ENCODE results near the gene ANO9.
"Not testable (repeated sequence)": the region's sequence is repeated elsewhere in the genome, so short reads cannot be mapped to it uniquely, and the experiment has no call there.

The ANO9 gene

DNA sequence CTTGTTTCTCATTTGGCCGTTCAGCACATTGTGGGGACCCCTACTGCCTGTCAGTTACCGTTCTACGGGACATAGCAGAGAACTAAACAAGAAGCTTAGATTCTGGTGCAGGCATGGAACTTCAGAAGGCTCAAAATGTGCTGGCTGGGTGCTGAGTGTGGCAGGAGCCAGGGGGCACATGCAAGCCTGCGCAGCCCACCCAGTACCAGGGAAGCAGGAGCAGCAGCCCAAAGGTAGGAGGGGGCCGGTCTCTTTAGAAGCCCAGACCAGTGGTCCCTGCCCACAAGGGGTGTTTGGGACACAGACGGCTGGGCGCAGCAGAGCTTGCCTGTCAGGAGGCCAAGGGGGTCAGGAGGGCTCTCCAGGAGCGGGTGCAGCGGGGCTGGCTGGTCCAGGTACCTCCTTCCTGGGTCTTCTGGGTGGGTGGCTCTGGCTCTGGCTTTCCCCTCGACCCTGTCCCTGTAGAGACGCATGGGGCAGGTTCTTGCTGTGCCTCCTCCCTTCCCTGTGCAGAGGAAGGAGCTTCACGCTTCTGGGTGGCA is 10.5 kb upstream of the ANO9 start:
- no peak for DNase-seq (ENCODE audit: low read depth in 2 of 2)

DNA sequence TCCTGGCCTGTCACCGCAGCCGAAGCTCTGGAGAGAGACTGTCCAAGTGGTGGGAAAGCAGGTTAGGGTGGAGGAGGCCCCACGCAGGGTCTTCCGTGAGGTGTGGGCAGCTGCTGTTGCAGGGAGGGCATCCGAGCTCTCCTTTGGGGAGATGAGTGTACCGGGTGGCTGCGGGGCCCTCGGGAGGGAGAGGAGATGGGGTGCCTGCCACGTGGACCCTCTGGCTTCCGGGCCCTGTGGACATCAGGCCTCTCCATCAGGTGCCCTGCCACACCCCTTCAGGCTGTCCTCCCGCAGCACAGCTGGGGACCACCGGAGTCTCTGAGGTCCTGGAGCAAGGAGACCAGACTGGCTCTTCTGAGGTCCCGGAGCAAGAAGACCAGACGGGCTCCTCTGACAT is 9.9 kb upstream of the ANO9 start:
- no peak for DNase-seq (ENCODE audit: low read depth in 2 of 2)

DNA sequence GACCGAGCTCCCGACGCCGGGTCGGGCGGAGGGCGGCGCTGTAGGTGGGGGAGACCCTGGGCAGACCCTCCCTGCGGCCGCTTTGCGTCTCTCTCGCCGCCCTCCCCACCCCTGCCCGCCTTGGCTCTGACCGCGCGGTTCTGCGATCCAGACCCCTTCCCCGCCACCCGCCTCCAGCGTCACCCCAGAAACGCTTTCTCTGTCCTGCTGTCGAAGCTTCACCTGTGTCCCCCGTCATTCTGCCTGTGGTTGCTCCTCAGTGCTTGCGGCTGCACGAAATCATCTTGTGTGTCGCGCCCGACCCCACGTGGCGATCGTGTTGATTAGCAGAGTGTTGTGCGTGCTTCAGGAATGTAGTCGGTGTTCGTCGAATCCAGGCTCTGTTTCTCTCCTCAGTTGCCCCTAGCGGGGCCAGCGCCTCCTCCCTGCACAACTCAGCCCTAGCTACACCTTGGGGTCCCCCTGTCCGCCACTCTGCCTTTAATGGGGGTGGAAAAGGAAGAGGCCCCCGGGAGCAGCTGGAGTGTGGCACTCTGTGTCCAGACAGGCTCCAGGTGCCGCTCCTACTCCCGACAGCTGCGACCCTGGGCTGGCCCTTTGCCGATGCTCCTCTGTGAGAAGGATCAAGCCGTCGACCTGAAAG is 9.1 kb upstream of the ANO9 start:
- DNase-seq (ENCODE audit: low read depth in 2 of 2): peak; percentile 27 to 29

DNA sequence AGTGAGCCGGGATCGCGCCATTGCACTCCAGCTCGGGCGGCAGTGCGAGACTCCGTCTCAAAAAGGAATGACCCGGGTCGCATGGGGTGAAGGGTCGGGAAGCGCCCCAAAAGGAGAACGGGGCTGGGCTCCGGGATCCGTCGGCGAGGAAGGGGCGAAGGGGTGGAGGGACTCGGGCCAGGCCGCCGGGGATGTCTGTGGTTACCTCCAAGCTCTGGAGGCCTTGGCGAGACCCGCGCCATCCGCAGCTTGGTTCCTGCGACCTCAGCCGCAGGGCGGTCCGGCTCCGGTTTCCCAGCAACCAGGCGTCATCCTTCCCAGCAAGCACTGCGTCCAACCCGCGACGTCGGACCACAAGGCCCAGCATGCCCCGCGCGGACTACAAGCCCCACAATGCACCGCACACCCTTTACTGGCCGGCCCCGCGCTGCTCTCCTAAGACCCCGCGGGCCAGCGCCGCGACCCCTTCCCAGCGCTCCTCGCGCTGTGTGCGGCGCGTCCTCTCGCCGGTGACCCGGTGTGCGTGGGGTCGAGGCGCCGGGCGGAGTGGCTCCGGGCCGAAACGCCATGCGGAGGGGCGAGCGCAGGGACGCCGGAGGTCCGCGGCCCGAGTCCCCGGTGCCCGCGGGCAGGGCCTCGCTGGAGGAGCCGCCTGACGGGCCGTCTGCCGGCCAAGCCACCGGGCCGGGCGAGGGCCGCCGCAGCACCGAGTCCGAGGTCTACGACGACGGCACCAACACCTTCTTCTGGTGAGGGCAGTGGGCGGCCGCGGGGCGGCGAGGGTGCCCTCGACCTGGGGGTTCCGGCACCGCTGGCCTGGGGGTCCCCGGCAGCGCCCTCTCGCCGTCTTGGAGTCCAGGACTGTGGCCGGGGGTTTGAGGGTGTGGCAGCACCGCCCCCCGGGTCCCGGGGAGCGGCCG is 8.3 kb upstream of the ANO9 start, which contains the start of gene PTDSS2:
PTDSS2 (plus strand) TSS at position 391 of the 920 bp plus-strand sequence; CDS start at position 568, 177 bp downstream.
- DNase-seq (ENCODE audit: low read depth in 2 of 2): peak; percentile 77 to 79

DNA sequence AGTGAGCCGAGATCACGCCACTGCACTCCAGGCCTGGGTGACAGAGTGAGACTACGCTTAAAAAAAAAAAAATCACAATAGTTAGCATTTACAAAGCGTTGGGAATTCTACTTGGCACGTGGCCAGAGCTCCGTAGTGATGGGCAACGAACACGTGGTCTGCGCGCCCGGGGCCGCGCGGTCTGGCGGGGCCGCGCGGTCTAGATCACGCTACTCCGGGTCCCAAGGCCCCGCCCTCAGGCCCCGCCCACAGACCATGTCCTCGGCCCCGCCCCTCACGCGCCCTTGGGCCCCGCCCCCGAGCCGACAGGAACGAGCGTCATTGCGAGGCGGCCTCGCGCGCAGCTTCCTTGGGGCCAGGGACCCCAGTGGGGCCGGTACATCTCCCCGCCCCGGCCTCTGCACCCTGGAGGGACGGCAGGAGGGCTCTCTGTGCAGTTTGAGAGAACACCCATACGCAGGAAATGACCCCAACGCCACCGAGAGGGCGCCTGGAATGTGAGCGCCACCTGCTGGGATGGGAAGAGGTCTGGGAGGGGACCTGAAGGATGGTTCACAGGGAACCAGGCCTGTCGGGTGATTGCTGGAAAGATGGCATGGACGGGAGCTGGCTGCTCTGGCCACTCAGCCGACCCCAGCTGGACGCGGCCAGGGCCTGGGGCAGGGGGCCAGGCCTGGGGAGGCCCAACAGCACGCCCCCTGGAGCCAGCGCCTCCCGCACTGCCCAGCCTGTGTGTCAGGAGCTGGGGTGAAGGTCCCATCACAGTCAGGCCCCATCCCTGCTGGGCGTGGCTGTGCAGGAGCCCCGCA is 6.3 kb upstream of the ANO9 start:
- DNase-seq (ENCODE audit: low read depth in 2 of 2): peak; percentile 74 to 76

DNA sequence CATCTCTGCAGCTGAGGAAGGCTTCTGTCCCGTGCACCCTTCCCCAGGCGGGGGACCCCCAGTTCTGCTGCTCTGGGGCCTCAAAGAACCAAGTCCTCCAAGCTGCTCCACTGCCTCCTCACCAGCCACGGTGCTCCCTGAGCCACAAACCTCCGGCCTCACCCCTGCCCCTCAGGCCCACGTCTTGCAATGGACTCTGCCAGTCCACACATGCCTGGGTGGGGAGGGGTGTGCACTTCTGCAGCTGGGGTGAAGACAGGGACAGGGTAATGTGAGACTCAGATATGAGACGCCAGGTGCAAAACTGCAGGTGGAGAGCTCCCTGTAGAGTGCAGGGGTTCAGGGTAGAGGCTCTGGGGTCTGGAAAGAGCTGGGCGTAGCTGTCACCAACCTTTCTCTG is 5.1 kb upstream of the ANO9 start:
- DNase-seq (ENCODE audit: low read depth in 2 of 2): no peak

DNA sequence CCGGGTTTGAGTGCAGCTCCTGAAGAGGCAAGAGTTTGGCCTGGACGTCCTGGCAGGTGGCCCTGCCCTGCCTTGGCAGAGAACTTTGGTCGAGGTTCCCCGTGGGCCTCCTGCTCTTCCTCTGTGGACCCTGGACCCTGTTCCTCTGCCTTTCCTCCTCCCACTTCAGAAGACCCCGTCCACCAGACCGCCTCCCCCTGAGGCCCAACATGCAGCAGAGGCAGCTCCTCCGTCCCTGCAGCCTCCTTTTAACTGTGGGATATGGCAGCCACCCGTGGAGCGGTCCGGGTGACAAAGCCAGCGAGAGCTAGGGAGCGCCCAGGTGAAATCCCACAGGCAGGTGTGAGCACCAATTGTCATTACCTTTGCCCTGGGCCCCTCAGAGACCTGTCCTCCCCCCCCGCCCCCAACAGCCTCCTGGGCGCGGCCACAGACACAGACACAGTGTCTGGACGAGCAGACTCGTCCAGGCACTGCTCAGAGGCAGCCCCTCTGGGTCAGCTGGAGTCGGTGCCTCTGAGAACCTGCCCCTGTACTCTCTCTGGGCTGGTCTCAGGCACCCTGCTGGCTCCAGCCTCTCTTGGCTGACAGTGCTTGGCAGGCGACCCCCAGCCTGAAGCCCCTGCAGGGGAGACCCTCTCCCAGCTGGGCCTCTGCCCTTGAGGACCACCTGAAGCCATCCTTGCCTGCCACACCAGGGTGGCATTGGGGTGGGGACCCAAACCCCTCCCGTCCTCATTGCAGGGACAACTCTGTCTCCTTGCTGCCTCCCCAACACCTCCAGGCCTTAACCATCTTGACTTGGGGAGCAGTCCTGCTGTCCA is 4.2 kb upstream of the ANO9 start:
- no peak for DNase-seq (ENCODE audit: low read depth in 2 of 2)

DNA sequence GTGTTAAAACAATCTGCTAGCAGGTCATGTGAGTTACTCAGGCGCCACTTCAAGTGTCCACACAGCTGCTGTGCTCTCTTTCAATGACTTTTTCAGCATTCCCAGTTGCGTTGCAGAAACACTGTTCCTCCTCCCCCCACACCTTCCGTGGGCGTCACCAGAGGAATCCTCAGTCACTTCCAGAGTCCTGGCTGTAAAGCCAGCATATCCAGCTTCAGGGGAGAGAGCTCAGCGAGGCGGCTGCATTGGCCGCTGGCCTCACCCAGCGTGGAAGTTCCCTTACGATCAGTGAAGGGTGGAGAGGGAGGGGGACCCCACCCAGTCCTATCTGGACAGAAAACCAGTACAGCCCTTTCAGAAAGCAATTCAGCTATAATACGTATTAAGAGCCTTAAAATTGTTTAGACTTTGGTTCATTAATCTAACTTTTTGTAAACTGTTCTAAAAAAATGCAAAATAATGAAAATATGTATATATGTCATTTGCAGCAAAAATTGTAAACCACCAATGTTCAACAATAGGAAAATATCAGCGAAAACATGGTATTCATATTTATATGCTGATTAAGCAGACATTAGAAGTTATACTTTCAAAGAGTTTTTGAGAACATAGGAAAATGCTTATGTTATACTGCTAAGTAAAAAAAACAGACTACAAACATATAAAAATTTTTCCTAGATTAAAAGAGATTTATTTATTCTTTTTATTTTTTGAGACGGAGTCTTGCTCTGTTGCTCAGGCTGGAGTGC is 2.8 kb upstream of the ANO9 start:
- DNase-seq (ENCODE audit: low read depth in 2 of 2): no peak

DNA sequence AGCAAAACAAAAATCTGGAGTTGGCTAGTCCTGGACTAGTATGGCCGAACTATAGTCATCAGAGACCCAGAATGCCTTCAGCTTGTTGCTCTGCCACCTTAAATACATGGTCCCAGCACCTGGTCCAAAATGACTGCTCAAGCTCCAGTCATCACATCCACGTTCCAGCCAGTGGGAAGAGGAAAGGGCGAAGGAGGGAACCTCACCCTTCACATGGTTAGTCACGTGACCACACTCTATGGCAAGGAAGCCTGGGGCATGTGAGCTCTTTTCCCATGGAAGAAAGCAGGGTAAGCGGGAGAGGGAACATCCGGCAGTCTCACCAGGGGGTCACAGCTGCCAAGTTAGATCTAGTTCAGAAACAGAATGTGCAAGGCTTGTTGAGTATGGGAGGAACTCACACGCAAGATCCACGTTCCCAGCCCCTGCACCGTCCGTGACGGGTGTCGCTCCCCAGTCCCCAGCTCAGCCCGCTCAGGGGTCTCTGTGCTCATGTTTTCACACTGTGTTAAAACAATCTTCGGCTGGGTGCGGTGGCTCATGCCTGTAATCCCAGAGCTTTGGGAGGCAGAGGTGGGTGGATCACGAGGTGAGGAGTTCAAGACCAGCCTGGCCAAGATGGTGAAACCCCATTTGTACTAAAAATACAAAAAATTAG is 1.9 kb upstream of the ANO9 start:
- no peak for DNase-seq (ENCODE audit: low read depth in 2 of 2)

DNA sequence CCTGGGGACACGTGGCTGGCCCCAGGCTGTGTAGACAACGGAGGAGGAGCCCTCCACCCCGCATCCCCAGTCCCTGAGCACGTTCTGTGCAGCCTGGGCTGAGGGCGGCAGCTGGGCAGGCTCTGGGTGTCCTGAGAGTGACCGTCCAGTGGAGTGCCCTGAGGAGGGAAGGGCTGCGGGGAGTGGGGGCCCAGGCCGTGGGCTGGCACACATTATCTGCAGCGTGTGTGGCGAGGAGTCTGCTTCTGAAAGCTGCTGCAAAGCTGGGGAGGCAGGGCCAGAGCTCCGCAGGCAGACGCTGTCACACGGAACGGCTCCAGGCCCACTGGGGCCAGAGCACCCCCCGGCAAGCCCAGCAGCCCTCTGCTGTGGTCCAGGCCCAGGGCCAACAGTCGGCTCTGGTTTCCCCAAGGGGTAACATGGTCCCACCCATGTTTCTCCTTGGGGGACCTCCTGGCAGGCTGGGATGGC is 835 bp upstream of the ANO9 start:
- DNase-seq (ENCODE audit: low read depth in 2 of 2): no peak

DNA sequence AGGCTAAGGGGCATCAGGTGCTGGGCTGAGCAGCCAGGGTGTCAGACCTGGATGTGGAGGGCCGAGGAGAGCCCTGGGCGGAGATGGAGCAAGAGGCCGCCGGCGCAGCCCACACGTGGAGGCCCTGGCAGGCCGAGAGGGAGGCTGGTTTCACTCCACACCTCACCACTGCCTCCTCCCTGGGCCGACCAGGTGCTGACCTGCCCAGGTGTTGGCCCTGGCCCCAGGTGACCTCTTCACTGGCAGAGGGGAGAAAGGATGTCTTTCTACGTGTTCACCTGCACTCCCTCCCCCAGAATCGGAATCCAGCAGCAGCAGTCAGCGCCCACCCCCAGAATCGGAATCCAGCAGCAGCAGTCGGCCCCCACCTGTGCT is 781 bp downstream of the ANO9 start:
- DNase-seq (ENCODE audit: low read depth in 2 of 2): no peak

DNA sequence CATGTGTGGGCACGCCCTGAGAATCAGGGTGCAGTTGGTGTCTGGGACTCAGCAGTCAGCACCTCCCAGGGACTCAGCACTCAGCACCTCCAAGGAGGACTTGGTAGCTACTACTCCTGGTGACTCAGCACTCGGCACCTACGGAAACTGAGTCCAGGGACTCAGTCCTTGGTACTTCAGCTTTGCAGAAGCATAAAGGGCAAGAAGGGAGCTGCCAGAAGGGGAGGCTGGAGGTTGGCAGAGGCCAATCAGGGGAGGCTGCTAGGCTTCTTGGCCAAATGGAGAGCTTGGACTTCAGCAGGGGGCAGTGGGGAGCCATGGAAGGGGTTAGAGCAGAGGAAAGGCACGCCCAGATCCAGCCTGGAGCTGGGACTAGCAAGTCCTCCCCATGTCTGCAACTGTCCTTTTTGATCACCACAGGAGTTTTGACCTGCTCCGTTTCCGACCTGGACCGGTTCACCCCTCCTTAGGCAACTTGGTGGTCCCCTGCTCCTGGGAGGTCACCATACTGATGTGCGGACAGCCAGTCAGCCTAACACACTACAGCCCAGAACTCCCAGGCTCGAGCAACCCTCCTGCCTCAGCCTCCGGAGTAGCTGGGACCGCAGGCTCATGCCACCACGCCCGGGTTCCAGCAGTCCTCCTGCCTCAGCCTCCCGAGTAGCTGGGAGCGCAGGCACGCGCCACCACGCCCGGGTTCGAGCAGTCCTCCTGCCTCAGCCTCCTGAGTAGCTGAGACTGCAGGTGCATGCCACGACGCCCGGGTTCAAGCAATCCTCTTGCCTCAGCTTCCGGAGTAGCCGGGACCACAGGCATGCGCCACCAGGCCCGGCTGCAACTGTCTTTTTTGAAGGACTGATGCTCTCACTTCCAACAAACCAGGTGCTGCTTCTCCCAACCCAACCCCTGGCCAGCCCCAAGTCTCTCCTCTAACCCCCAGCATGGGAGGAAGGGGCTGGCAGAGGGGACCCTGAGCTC is 1.5 kb downstream of the ANO9 start:
- DNase-seq (ENCODE audit: low read depth in 2 of 2): no peak

DNA sequence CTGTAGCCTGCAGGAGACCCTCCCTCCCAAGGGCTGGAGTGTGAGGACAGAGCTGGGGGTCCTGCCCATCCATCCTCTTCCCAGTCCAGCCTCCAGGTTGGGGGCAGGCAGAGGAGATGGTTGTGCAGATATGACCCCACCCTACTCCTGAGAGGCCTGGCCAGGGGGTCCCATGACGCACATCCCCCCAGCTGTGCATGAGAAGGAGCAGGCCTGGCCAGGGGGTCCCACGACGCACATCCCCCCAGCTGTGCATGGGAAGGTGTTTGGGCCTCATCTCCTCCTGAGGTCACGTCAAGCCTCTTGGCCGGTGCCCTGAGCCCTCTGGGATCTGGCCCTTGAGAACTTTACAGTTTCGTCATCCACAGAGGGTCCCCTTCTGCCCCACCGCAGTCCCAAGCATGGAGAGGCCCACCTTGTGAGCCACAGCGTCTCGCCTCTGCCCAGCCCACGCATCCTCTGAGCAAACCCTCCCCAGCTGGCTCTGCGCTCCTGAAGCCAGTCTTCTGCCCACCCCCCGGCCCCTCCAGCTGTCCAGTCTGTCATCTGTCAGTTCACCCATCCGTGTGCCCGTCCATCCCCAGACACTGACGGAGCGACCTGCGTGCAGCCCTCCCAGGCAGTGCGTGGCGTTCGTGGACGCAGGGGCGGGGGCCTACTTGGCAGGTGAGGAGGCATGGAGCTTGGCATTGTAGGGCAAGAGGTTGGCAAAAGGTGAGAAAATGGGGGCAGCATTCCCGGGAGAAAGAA is 2.3 kb downstream of the ANO9 start:
- DNase-seq (ENCODE audit: low read depth in 2 of 2): no peak

DNA sequence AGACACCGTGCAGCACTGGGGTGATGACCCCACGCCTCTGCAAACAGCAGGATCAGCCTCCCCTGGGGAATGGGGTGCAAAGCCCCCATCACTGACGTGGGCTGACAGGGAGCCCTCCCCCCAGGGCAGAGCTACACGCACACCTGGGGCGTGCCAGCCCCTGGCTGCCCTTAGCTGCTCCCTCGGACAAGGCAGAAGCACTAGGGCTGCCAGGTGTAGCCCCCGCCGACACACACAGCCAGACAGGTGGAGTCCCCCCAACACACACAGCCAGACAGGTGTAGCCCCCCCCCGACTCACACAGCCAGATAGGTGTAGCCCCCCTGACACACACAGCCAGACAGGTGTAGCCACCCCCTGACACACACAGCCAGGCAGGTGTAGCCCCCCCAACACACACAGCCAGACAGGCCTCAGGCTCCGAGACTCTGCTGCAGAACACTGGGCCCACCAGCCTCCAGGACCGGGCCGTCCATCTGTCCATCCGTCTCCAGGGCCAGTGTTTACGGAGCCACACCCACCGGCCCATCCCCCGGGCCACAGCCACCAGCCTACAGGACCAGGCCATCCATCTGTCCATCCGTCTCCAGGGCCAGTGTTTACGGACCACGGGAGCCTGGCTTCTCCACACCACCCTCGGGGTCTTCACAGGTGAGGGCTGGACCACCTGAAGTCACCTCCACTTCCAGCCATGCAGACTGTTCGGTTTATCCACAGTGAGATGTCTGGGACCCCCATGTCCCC is 3.5 kb downstream of the ANO9 start:
- no peak for DNase-seq (ENCODE audit: low read depth in 2 of 2)

DNA sequence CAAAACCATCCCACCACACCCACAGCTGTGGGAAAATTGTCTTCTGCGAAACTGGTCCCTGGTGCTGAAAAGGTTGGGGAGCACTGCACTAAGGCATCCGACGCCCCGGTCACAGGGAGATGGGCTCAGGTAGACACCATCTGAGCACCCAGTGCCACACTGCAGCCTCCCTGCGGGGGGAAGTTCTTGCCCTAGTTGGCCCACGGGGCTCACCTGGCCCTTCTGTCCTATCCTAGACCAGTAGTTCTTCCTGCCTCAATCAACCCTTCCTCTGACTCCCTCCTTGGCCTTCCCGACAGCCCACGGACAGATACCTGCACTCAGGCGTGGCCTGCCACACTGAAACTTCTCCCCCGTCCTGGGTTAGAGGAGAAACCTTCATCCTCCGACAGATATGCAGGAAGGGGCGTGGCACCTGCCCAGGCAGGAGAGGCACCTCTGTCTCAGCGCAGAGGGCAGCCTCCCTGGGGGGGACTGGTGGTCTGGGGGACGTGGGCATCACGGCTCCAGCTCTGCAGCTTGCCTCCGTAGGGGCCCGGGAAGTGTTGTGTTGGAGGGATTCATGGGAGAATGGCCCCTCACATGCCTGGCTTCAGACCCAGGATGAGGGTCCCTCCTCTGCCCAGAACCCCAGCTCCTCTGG is 4.5 kb downstream of the ANO9 start:
- DNase-seq (ENCODE audit: low read depth in 2 of 2): no peak

DNA sequence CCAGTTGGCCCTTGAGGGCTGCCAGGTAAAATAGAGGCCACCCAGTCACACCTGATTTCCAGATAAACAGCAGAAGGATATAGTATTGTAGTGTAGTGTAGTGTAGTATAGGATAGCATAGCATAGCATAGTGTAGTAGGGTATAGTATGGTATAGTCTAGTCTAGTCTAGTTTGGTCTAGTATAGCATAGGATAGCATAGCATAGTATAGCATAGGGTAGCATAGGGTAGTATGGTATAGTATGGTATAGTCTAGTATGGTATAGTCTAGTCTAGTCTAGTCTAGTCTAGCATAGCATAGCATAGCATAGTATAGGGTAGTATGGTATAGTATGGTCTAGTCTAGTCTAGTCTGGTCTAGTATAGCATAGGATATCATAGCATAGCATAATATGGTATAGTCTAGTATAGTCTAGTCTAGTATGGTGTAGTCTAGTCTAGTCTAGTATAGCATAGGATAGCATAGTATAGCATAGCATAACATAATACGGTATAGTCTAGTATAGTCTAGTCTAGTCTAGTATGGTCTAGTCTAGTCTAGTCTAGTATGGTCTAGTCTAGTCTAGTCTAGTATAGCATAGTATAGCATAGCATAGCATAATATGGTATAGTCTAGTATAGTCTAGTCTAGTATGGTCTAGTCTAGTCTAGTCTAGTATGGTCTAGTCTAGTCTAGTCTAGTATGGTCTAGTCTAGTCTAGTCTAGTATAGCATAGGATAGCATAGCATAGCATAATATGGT is 6.6 kb downstream of the ANO9 start:
- not testable (repeated sequence) for DNase-seq (ENCODE audit: low read depth in 2 of 2)
